Daoy (cell line): Measurements from ENCODE around the gene NEURL2. TPM values are rescaled to one million over a fixed set of nuclear protein-coding genes. Genes with fewer than 3 reads are reported as not detected.

Experiments
- DNase-seq: peaks from one replicate; pipeline ENCODE4 v3.0.0-alpha.2; 2015; ENCODE audit warnings: low read depth
- total RNA-seq: library from RNA; depleted of rRNA; stranded (reverse); fragments of >200 nt; shearing (Covaris generic); gene quantifications from 2 replicates; pipeline ENCODE4 v1.2.3, GENCODE V29; 2014; rRNA removed

Gene NEURL2
- total RNA-seq, 1 experiment from 2014 or later: 2.3 TPM

- DNase-seq: no peak
Observed at GRCh38 chr20:45843506-45843905, 47.5 kb downstream of the NEURL2 start.

- no peak for DNase-seq
Observed at GRCh38 chr20:45842169-45842812, 48.7 kb downstream of the NEURL2 start.

- DNase-seq: no peak
Observed at GRCh38 chr20:45841407-45842129, 49.4 kb downstream of the NEURL2 start.

- no peak for DNase-seq
Observed at GRCh38 chr20:45840700-45841198, 50.3 kb downstream of the NEURL2 start.

Other genes starting within 250 kb of the NEURL2 start
- not detected in 2 replicates for gene WFDC11, start 221.0 kb downstream of the NEURL2 start, total RNA-seq
- gene WFDC13, start 189.2 kb downstream of the NEURL2 start, total RNA-seq: not detected in 2 replicates
- gene WFDC10B, start 186.2 kb downstream of the NEURL2 start, total RNA-seq: not detected in 2 replicates
- not detected in 2 replicates for gene SPINT4, start 168.9 kb downstream of the NEURL2 start, total RNA-seq
- gene WFDC3, start 99.3 kb downstream of the NEURL2 start, total RNA-seq: 2.3 TPM in 1 of 2 replicates, not detected in the other
- gene DNTTIP1, start 99.3 kb downstream of the NEURL2 start, total RNA-seq: 26.6 and 35.5 TPM in 2 replicates
- gene UBE2C, start 78.6 kb downstream of the NEURL2 start, total RNA-seq: 167 and 200 TPM in 2 replicates
- gene TNNC2, start 63.9 kb downstream of the NEURL2 start, total RNA-seq: not detected in 2 replicates
- 21.2 and 28.2 TPM in 2 replicates for gene SNX21, start 57.4 kb downstream of the NEURL2 start, total RNA-seq
- 35.7 and 46.8 TPM in 2 replicates for gene ACOT8, start 33.8 kb downstream of the NEURL2 start, total RNA-seq
- gene ZSWIM3, start 33.6 kb downstream of the NEURL2 start, total RNA-seq: 3.7 and 3.9 TPM in 2 replicates
- 5.9 and 6.8 TPM in 2 replicates for gene ZSWIM1, start 10.0 kb downstream of the NEURL2 start, total RNA-seq
- gene SPATA25, start 3.6 kb downstream of the NEURL2 start, total RNA-seq: not detected in 2 replicates
- gene CTSA, start 127 bp upstream of the NEURL2 start, total RNA-seq: 25.4 and 34.7 TPM in 2 replicates
- gene PLTP, start 20.9 kb upstream of the NEURL2 start, total RNA-seq: 0.30 and 0.80 TPM in 2 replicates
- 2.7 and 3.6 TPM in 2 replicates for gene PCIF1, start 43.5 kb upstream of the NEURL2 start, total RNA-seq
- 9.5 and 12.1 TPM in 2 replicates for gene ZNF335, start 81.0 kb upstream of the NEURL2 start, total RNA-seq
- 2.8 and 6.8 TPM in 2 replicates for gene MMP9, start 117.7 kb upstream of the NEURL2 start, total RNA-seq
- 0.54 TPM in 1 of 2 replicates, not detected in the other for gene SLC12A5, start 138.0 kb upstream of the NEURL2 start, total RNA-seq
- gene NCOA5, start 198.8 kb upstream of the NEURL2 start, total RNA-seq: 25.3 and 28.0 TPM in 2 replicates
- 0.06 TPM in 1 of 2 replicates, not detected in the other for gene CD40, start 227.1 kb upstream of the NEURL2 start, total RNA-seq